ENCODE data around the gene FAM107B. TPM values are rescaled to one million over a fixed set of nuclear protein-coding genes. Genes with fewer than 3 reads are reported as not detected.

FAM107B gene
- total RNA-seq, 1 donor from 2014 or later = 19.0 TPM

- ATAC-seq = no peak
Observed at GRCh38 chr10:14574291-14574690, 200.4 kb downstream of the FAM107B start.

GRCh38 chr10:14573666-14574261 lies 200.9 kb downstream of the FAM107B start:
- no peak for ATAC-seq

GRCh38 chr10:14572811-14573210 lies 201.9 kb downstream of the FAM107B start:
- no peak for ATAC-seq

- ATAC-seq = peak; percentile 77
Observed at GRCh38 chr10:14571866-14572507, 202.7 kb downstream of the FAM107B start.

- no peak for ATAC-seq
Observed at GRCh38 chr10:14570800-14571199, 203.9 kb downstream of the FAM107B start.

- peak; percentile 48 for ATAC-seq
Observed at GRCh38 chr10:14569274-14570060, 205.2 kb downstream of the FAM107B start.

GRCh38 chr10:14567421-14567820 lies 207.3 kb downstream of the FAM107B start:
- ATAC-seq = no peak

GRCh38 chr10:14566498-14566897 lies 208.2 kb downstream of the FAM107B start:
- ATAC-seq = no peak

GRCh38 chr10:14565199-14565598 lies 209.5 kb downstream of the FAM107B start:
- no peak for ATAC-seq

- ATAC-seq = no peak
Observed at GRCh38 chr10:14564268-14564744, 210.4 kb downstream of the FAM107B start.

GRCh38 chr10:14563359-14563940 lies 211.2 kb downstream of the FAM107B start:
- no peak for ATAC-seq

- no peak for ATAC-seq
Observed at GRCh38 chr10:14563076-14563336, 211.7 kb downstream of the FAM107B start.

GRCh38 chr10:14562218-14563075 lies 212.2 kb downstream of the FAM107B start:
- no peak for ATAC-seq

- peak; percentile 29 for ATAC-seq
Observed at GRCh38 chr10:14560791-14561765, 213.6 kb downstream of the FAM107B start.

- peak; percentile 94 for ATAC-seq
Observed at GRCh38 chr10:14560274-14560673, 214.4 kb downstream of the FAM107B start.

- no peak for ATAC-seq
Observed at GRCh38 chr10:14558025-14558424, 216.7 kb downstream of the FAM107B start.

- ATAC-seq = no peak
Observed at GRCh38 chr10:14557567-14557966, 217.1 kb downstream of the FAM107B start.

GRCh38 chr10:14556285-14556956 lies 218.3 kb downstream of the FAM107B start:
- no peak for ATAC-seq

GRCh38 chr10:14555807-14556206 lies 218.9 kb downstream of the FAM107B start:
- no peak for ATAC-seq

- ATAC-seq = peak; percentile 47
Observed at GRCh38 chr10:14554491-14555205, 220.0 kb downstream of the FAM107B start.

All from esophagus mucosa (tissue), 1 donor.